HG02870 (cell line): ENCODE data around the gene LSM14B.
A peak's percentile ranks its signal among the peaks of the same experiment; 100 is the strongest.
"Not testable (repeated sequence)": the region's sequence is repeated elsewhere in the genome, so short reads cannot be mapped to it uniquely, and the experiment has no call there.

Experiments
- ATAC-seq: cut with Tn5 transposase; IDR thresholded peaks from one replicate; pipeline ENCODE4 v1.9.1; 2021; ENCODE audit warnings: mild to moderate bottlenecking, moderate library complexity; ENCODE audit not compliant: unreplicated experiment

The LSM14B gene

GRCh38 chr20:62121776-62122653, at the start of gene LSM14B:
Gene LSM14B (plus strand): TSS chr20:62122475. CDS start chr20:62122667, 192 bp downstream.
- ATAC-seq, result peak; percentile 75

- ATAC-seq, result no peak
These were observed 49.0 kb upstream of the LSM14B start for GRCh38 chr20:62073323-62073722.

- no peak for ATAC-seq
These were observed 43.1 kb upstream of the LSM14B start for GRCh38 chr20:62079166-62079565.

GRCh38 chr20:62080249-62080990, 41.9 kb upstream of the LSM14B start:
- no peak for ATAC-seq

GRCh38 chr20:62083312-62083711, 39.0 kb upstream of the LSM14B start:
- ATAC-seq, result no peak

- not testable (repeated sequence) for ATAC-seq
These were observed 38.1 kb upstream of the LSM14B start for GRCh38 chr20:62084224-62084623.

- no peak for ATAC-seq
These were observed 37.1 kb upstream of the LSM14B start for GRCh38 chr20:62085206-62085605.

- no peak for ATAC-seq
These were observed 35.0 kb upstream of the LSM14B start for GRCh38 chr20:62087227-62087626.

- ATAC-seq, result no peak
These were observed 34.6 kb upstream of the LSM14B start for GRCh38 chr20:62087632-62088031.

GRCh38 chr20:62088258-62089127, 33.8 kb upstream of the LSM14B start:
- ATAC-seq, result no peak

- ATAC-seq, result no peak
These were observed 32.9 kb upstream of the LSM14B start for GRCh38 chr20:62089393-62089792.

GRCh38 chr20:62096421-62097380, 25.6 kb upstream of the LSM14B start:
- ATAC-seq, result no peak

- ATAC-seq, result no peak
These were observed 24.3 kb upstream of the LSM14B start for GRCh38 chr20:62097881-62098407.

GRCh38 chr20:62101078-62101477, 21.2 kb upstream of the LSM14B start:
- ATAC-seq, result no peak

- no peak for ATAC-seq
These were observed 18.6 kb upstream of the LSM14B start for GRCh38 chr20:62103508-62104233.

GRCh38 chr20:62104234-62104789, 18.0 kb upstream of the LSM14B start:
- no peak for ATAC-seq

GRCh38 chr20:62104791-62105345, 17.4 kb upstream of the LSM14B start:
- no peak for ATAC-seq

GRCh38 chr20:62105592-62105991, 16.7 kb upstream of the LSM14B start:
- no peak for ATAC-seq
